PC-3 (cell line): ENCODE data around the gene PIK3CG. TPM values are rescaled to one million over a fixed set of nuclear protein-coding genes. Genes with fewer than 3 reads are reported as not detected.

Experiments used
- ATAC-seq: fragments of 200-7000 bp; cut with Tn5 transposase; 2 replicates; pipeline ENCODE4 v1.9.1; 2020; ENCODE audit warnings: mild to moderate bottlenecking, moderate library complexity
- BruUV-seq: library from RNA; stranded (reverse); fragments of 400-500 nt; replicated peaks from 2 replicates; lab custom pipeline; 2021; lab: Mats Ljungman, UMichigan
- CTCF ChIA-PET: fragments of 300-600 bp; sonication (Branson Sonifier 250); formaldehyde crosslinking; loops from one replicate; lab custom pipeline; 2022; ENCODE audit warnings: antibody characterized with exemption; lab: Charles Lee
- POLR2A ChIA-PET: fragments of 300-600 bp; sonication (Branson Sonifier 250); formaldehyde crosslinking; loops from one replicate; lab custom pipeline; 2022; ENCODE audit warnings: antibody characterized with exemption; ENCODE audit not compliant: unreplicated experiment; lab: Charles Lee
- DNase-seq: peaks from one replicate; pipeline ENCODE4 v3.0.0-alpha.2; 2015
- H2AFZ ChIP-seq: fragments of 300-600 bp; sonication (generic); 2 replicates; pipeline ENCODE4 v1.6.0; 2016; ENCODE audit warnings: antibody characterized with exemption, low read length
- H3F3A ChIP-seq: fragments of 300-600 bp; sonication (generic); one replicate; pipeline ENCODE4 v1.6.0; 2017; ENCODE audit warnings: antibody characterized with exemption, low read length, control low read depth, mild to moderate bottlenecking; ENCODE audit not compliant: unreplicated experiment
- H3K27ac ChIP-seq: fragments of 300-600 bp; sonication (generic); 2 replicates; pipeline ENCODE4 v1.5.1; 2016; ENCODE audit warnings: mild to moderate bottlenecking, low read length
- H3K27me3 ChIP-seq: fragments of 300-600 bp; sonication (generic); 2 replicates; pipeline ENCODE4 v1.6.1; 2016; ENCODE audit warnings: low read length, mixed read lengths
- H3K36me3 ChIP-seq: fragments of 300-600 bp; sonication (generic); 2 replicates; pipeline ENCODE4 v1.6.1; 2016; ENCODE audit warnings: low read depth, mixed run types, low read length, mixed read lengths
- H3K4me1 ChIP-seq: fragments of 300-600 bp; sonication (generic); 2 replicates; pipeline ENCODE4 v1.5.1; 2016; ENCODE audit warnings: low read length; ENCODE audit not compliant: insufficient read depth
- H3K4me2 ChIP-seq: fragments of 300-600 bp; sonication (generic); 2 replicates; pipeline ENCODE4 v1.6.0; 2016; ENCODE audit warnings: low read length
- H3K4me3 ChIP-seq: fragments of 300-600 bp; sonication (generic); 2 replicates; pipeline ENCODE4 v1.5.1; 2016; ENCODE audit warnings: mild to moderate bottlenecking, low read length, mixed read lengths
- H3K79me2 ChIP-seq: fragments of 300-600 bp; sonication (generic); 2 replicates; pipeline ENCODE4 v1.6.1; 2017; ENCODE audit warnings: low read length, mixed read lengths
- H3K9ac ChIP-seq: fragments of 300-600 bp; sonication (generic); 2 replicates; pipeline ENCODE4 v1.6.0; 2016; ENCODE audit warnings: mild to moderate bottlenecking, low read length
- H3K9me2 ChIP-seq: fragments of 300-600 bp; sonication (generic); replicated peaks from 2 replicates; pipeline ENCODE4 v1.6.1; 2016; ENCODE audit warnings: mixed run types, low read length, mixed read lengths
- H3K9me3 ChIP-seq: fragments of 300-600 bp; sonication (generic); 2 replicates; pipeline ENCODE4 v1.6.1; 2016; ENCODE audit warnings: low read length, mixed read lengths
- H4K20me1 ChIP-seq: fragments of 300-600 bp; sonication (generic); 2 replicates; pipeline ENCODE4 v1.6.1; 2016; ENCODE audit warnings: low read length, mixed read lengths
- EZH2 ChIP-seq: fragments of 300-600 bp; sonication (generic); IDR thresholded peaks from one replicate; pipeline ENCODE4 v1.6.1; 2017; ENCODE audit warnings: antibody characterized with exemption, mild to moderate bottlenecking, low read length; ENCODE audit not compliant: unreplicated experiment
- EZH2phosphoT487 ChIP-seq: fragments of 300-600 bp; sonication (generic); IDR thresholded peaks from 2 replicates; pipeline ENCODE4 v1.6.1; 2018; ENCODE audit warnings: mild to moderate bottlenecking, antibody characterized with exemption, low read length, borderline replicate concordance
- intact Hi-C: fragments of 100-400 bp; cut with micrococcal nuclease; formaldehyde crosslinking; loops from 2 replicates; pipeline ENCODE4 v1.9.0; 2023
- total RNA-seq: library from RNA; depleted of rRNA; stranded (reverse); fragments of >200 nt; gene quantifications from 2 replicates; pipeline ENCODE4 v1.2.3, GENCODE V29; 2014
- TF ChIP-seq, protein P1 (sequence below): fragments of 300-600 bp; sonication (generic); conservative IDR thresholded peaks from 2 replicates; pipeline ENCODE4 v1.5.1; 2017; ENCODE audit warnings: antibody characterized with exemption, low read depth, mild to moderate bottlenecking, low read length

PIK3CG gene
- total RNA-seq, 1 experiment from 2014 or later = not detected

DNA sequence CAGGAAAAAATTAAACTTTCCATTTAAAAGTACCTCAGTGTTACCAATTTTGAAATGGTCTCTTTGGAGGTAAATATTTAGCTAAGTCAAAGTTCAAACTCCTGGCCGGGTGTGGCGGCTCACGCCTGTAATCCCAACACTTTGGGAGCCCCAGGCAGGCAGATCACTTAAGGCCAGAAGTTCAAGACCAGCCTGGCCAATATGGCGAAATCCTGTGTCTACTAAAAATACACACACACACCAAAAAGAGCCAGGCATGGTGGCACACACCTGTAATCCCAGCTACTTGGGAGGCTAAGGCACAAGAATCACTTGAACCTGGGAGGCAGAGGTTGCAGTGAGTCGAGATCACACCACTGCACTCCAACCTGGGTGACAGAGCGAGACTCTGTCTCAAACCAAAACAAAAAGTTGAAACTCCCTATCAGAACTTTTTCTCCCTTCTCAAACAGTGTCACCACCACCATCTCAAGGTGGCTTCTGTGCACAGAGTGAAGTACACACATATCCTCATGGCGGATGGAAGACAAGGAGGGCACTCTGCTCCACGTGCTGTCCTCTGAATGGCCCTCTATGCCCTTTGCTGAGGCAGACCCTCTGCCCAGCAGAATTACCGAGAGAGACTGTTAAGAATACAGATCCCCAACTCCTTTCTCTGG is 11.7 kb upstream of the PIK3CG start:
- Histone ChIP-seq H3K27ac (no peak overlapping the region), H3K27me3 (no peaks in the 10 kb centered on the region), H3K36me3 (no peaks in the 10 kb centered on the region), H3K4me3 (no peak overlapping the region), H3K79me2 (no peaks in the 10 kb centered on the region), H3K9ac (no peak overlapping the region), H3K4me1 (peaks cover 3% of the 10 kb centered on the region; the same call in 1 of the 2 replicates), H4K20me1 (no peaks in the 10 kb centered on the region), H3K4me2 (no peak overlapping the region), H3F3A (no peaks in the 10 kb centered on the region), H2AFZ (no peak overlapping the region), H3K9me3 (no peaks in the 10 kb centered on the region), H3K9me2 (no peaks in the 10 kb centered on the region)
- no TSS peak for BruUV-seq
- intact Hi-C loops = no loop called here
- ATAC-seq = no peak
- DNase-seq = no peak
- TF ChIP-seq EZH2 (no peak), EZH2phosphoT487 (no peak)
- TF ChIP-seq, protein P1, sequence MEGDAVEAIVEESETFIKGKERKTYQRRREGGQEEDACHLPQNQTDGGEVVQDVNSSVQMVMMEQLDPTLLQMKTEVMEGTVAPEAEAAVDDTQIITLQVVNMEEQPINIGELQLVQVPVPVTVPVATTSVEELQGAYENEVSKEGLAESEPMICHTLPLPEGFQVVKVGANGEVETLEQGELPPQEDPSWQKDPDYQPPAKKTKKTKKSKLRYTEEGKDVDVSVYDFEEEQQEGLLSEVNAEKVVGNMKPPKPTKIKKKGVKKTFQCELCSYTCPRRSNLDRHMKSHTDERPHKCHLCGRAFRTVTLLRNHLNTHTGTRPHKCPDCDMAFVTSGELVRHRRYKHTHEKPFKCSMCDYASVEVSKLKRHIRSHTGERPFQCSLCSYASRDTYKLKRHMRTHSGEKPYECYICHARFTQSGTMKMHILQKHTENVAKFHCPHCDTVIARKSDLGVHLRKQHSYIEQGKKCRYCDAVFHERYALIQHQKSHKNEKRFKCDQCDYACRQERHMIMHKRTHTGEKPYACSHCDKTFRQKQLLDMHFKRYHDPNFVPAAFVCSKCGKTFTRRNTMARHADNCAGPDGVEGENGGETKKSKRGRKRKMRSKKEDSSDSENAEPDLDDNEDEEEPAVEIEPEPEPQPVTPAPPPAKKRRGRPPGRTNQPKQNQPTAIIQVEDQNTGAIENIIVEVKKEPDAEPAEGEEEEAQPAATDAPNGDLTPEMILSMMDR = no peak
- POLR2A ChIA-PET = no interaction called here
- CTCF ChIA-PET = no interaction called here

DNA sequence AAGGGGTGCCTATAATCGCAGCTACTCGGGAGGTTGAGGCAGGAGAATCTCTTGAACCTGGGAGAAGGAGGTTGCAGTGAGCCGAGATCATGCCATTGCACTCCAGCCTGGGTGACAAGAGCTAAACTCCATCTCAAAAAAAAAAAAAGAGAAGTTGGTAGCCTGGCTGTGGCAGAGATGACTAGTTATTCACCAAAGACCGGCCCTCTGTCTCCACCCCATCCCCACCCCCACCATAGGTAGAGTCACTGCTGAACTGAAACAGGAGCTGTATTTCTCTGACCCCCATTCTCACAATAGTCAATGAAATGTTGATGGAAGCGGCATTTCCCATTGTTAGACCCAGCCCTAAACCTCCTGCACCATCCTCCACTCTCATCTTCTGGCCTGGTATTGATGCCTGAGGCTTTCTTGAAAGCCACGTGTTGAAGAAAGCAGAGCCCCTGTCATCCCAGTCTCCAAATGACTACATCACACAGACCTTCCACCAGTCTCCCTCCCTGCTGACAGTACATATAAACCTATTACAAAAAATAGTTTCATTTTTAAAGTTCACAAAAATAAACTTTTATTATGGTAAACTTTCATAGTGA is 9.4 kb upstream of the PIK3CG start:
- Histone ChIP-seq H3K27me3 (no peaks in the 10 kb centered on the region), H3K9me3 (no peaks in the 10 kb centered on the region), H2AFZ (no peak overlapping the region), H3K9me2 (no peaks in the 10 kb centered on the region), H4K20me1 (no peaks in the 10 kb centered on the region), H3K36me3 (no peaks in the 10 kb centered on the region), H3F3A (no peaks in the 10 kb centered on the region), H3K4me3 (no peak overlapping the region), H3K27ac (no peak overlapping the region), H3K9ac (no peak overlapping the region), H3K4me2 (no peak overlapping the region), H3K79me2 (no peaks in the 10 kb centered on the region), H3K4me1 (no peaks in the 10 kb centered on the region)
- no TSS peak for BruUV-seq
- ChIA-PET CTCF (no interaction called here), POLR2A (no interaction called here)
- ATAC-seq (no peak), DNase-seq (no peak)
- intact Hi-C loops = no loop called here
- TF ChIP-seq EZH2 (no peak), EZH2phosphoT487 (no peak)

DNA sequence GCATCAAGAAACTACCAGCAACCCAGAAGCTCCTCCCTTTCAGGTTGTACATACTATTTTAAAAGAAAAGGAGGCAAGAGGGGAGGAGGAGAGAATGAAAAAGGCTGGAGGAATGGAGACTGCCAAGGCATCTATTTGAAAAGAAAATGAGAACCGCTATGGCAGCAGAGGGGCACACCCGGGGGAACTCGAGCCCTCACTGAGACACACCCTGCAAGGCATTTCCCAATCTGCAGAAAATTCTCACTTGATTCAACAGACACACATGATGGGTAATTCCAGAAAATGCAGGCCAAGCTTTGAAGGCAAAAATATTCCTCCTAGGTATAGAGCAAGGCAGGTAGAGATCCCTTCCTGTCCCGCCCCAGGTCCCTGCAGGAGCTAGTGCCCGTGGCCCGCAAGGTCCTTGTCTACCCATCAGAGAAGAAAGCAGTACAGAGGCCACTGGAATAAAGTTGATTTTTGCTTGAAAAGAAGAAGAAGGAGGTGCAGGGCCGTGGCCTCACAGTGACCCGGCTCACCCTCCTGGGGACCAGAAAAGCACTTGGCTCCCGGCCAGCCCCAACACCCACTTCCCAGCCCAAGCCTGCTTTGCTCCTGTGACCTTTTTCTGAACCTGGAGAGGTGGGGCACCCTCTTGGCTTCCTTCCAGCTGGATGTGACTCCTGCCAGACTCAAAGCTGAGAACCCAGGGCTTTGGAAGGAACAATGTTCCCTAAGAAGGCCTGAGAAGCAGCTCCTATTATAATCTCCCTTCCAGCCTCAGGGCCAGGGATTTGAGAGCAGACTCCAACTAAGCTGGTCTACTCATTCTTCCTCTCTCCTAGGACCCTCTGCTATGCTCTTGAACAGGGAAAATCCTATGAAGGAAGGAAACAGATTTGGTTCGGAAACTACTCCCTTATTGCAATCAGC is 6.2 kb upstream of the PIK3CG start:
- H3K9ac ChIP-seq = no peak overlapping the region
- no peaks in the 10 kb centered on the region for H3F3A ChIP-seq
- H3K4me1 ChIP-seq = no peaks in the 10 kb centered on the region
- TF ChIP-seq EZH2phosphoT487 (no peak), EZH2 (no peak)
- TF ChIP-seq, protein P1 = no peak
- no peaks in the 10 kb centered on the region for H3K36me3 ChIP-seq
- no peaks in the 10 kb centered on the region for H4K20me1 ChIP-seq
- BruUV-seq = no TSS peak
- H3K79me2 ChIP-seq = no peaks in the 10 kb centered on the region
- H3K27ac ChIP-seq = no peak overlapping the region
- POLR2A ChIA-PET = no interaction called here
- intact Hi-C loops = no loop called here
- H3K9me3 ChIP-seq = no peaks in the 10 kb centered on the region
- no peak for DNase-seq
- no peak overlapping the region for H2AFZ ChIP-seq
- H3K4me2 ChIP-seq = no peak overlapping the region
- ATAC-seq = no peak
- peaks cover 17% of the 10 kb centered on the region; the same call in 1 of the 2 replicates for H3K27me3 ChIP-seq
- no peaks in the 10 kb centered on the region for H3K9me2 ChIP-seq
- CTCF ChIA-PET = no interaction called here
- no peak overlapping the region for H3K4me3 ChIP-seq
